Brain microvascular endothelial cell (primary cell): ENCODE results near the gene HMGXB4.

Experiments
- DNase-seq: peaks from one replicate; pipeline ENCODE4 v3.0.0-alpha.2; 2020
- H3K27ac ChIP-seq: fragments of 250-450 bp; sonication (Bioruptor Pico); 2 replicates; pipeline ENCODE4 v1.5.1; 2020; ENCODE audit warnings: mild to moderate bottlenecking, moderate library complexity
- H3K27me3 ChIP-seq: fragments of 250-450 bp; sonication (Bioruptor Pico); replicated peaks from 2 replicates; pipeline ENCODE4 v1.5.1; 2020; ENCODE audit warnings: mild to moderate bottlenecking
- H3K36me3 ChIP-seq: fragments of 250-450 bp; sonication (Bioruptor Pico); replicated peaks from 2 replicates; pipeline ENCODE4 v1.5.1; 2020; ENCODE audit warnings: mild to moderate bottlenecking
- H3K4me3 ChIP-seq: 2 replicates; pipeline ENCODE4 v1.5.1; 2011; ENCODE audit warnings: low read depth, mild to moderate bottlenecking, control low read depth, low read length, moderate library complexity
- CTCF ChIP-seq: IDR thresholded peaks from 2 replicates; pipeline ENCODE4 v1.5.1; 2011; ENCODE audit warnings: low read depth, mild to moderate bottlenecking, moderate library complexity, low read length, control low read depth, inconsistent platforms; ENCODE audit errors: missing control alignments
- in situ Hi-C: cut with HindIII; loops from 2 replicates; pipeline ENCODE4 v1.10.0; 2017; ENCODE audit warnings: low sequenced_read_pairs, low pct_ligation_motif_present

Gene HMGXB4

GRCh38 chr22:35333220-35333619, 75.9 kb downstream of the HMGXB4 start:
- Histone ChIP-seq H3K27me3 (no peaks in the 10 kb centered on the region), H3K36me3 (peaks cover 55% of the 10 kb centered on the region), H3K27ac (no peak overlapping the region), H3K4me3 (no peak overlapping the region)
- no peak for DNase-seq
- no peak for TF ChIP-seq CTCF
- in situ Hi-C loops = no loop called here

GRCh38 chr22:35334004-35334403, 76.7 kb downstream of the HMGXB4 start:
- H3K36me3 ChIP-seq = peaks cover 57% of the 10 kb centered on the region
- in situ Hi-C loops = no loop called here
- DNase-seq = no peak
- no peaks in the 10 kb centered on the region for H3K27me3 ChIP-seq
- no peak overlapping the region for H3K4me3 ChIP-seq
- no peak overlapping the region for H3K27ac ChIP-seq
- TF ChIP-seq CTCF = no peak

- Histone ChIP-seq H3K27ac (no peak overlapping the region), H3K27me3 (no peaks in the 10 kb centered on the region), H3K4me3 (no peak overlapping the region), H3K36me3 (peaks cover 54% of the 10 kb centered on the region)
- no peak for TF ChIP-seq CTCF
- in situ Hi-C loops = no loop called here
- DNase-seq = no peak
Measured at GRCh38 chr22:35335468-35335867, 78.2 kb downstream of the HMGXB4 start.

- DNase-seq = no peak
- in situ Hi-C loops = no loop called here
- Histone ChIP-seq H3K36me3 (peaks cover 55% of the 10 kb centered on the region), H3K27ac (no peak overlapping the region), H3K4me3 (no peak overlapping the region), H3K27me3 (no peaks in the 10 kb centered on the region)
- TF ChIP-seq CTCF = no peak
Measured at GRCh38 chr22:35335936-35336781, 78.9 kb downstream of the HMGXB4 start.

GRCh38 chr22:35337932-35338331, 80.6 kb downstream of the HMGXB4 start:
- Histone ChIP-seq H3K4me3 (no peak overlapping the region), H3K27me3 (no peaks in the 10 kb centered on the region), H3K27ac (no peak overlapping the region), H3K36me3 (peaks cover 47% of the 10 kb centered on the region)
- in situ Hi-C loops = no loop called here
- no peak for DNase-seq
- TF ChIP-seq CTCF = peak; percentile 31
